ENCODE data around the gene MAP2K2. TPM values are rescaled to one million over a fixed set of nuclear protein-coding genes. Genes with fewer than 3 reads are reported as not detected.

The MAP2K2 gene
- total and polyA plus RNA-seq, 9 of the 15 experiments (the other 6 are each of a cell fraction or from before 2014, with no cell fraction given) = 1.0 to 151 (median 58.3) TPM

DNA sequence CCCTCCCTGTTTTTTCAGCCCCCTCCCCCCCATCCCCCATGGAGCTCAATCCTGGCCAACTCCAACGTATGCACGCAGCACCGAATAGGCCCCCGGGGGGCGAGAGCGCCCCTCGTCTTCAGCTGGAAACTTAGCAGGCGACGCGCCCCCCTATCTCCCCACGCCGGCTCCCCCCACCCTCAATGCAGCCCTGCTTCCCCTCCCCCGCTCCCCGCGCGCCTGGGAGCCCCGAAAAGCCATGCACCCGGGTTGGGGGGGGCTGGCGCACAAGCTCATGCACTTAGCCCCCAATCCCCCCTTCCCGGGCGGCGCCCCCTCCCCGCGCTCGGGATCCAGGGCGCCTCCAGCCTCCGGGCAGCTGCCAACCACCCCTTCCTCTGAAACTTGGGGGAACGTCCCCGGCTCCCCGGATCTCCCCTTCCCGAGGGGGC is 57.7 kb downstream of the MAP2K2 start (continued):
- TF ChIP-seq CHD2 (IDR thresholded peaks at IDR 0.05; ENCODE audit: low read depth, low read length) (no peak), NCOR1 (IDR thresholded peaks at IDR 0.05) (no peak), ASH1L (IDR thresholded peaks at IDR 0.05; ENCODE audit: borderline replicate concordance, low read depth, partially characterized antibody) (no peak), RHOXF2B (CRISPR knock-in tag; conservative IDR thresholded peaks at IDR 0.05) (no peak), ZFP36 (IDR thresholded peaks at IDR 0.05; ENCODE audit: low read depth, low read length, partially characterized antibody) (no peak), MAFK (IDR thresholded peaks at IDR 0.05; ENCODE audit: low read length) (no peak), SETDB1 (IDR thresholded peaks at IDR 0.05; ENCODE audit: low read length) (no peak), GTF2E2 (tag; IDR thresholded peaks at IDR 0.05) (no peak), MAFF (IDR thresholded peaks at IDR 0.05; ENCODE audit: low read length) (no peak), JUND (IDR thresholded peaks at IDR 0.05; ENCODE audit: borderline replicate concordance, low read depth, low read length) (no peak), JUND (tag; IDR thresholded peaks at IDR 0.05; ENCODE audit: borderline replicate concordance, low read depth, low read length) (no peak), MCM2 (IDR thresholded peaks at IDR 0.05; ENCODE audit: low read depth) (no peak), HMGN3 (IDR thresholded peaks at IDR 0.05; ENCODE audit: borderline replicate concordance, extremely low read depth, insufficient read length, low read depth, low read length) (no peak)
- TF ChIP-seq, protein P1, sequence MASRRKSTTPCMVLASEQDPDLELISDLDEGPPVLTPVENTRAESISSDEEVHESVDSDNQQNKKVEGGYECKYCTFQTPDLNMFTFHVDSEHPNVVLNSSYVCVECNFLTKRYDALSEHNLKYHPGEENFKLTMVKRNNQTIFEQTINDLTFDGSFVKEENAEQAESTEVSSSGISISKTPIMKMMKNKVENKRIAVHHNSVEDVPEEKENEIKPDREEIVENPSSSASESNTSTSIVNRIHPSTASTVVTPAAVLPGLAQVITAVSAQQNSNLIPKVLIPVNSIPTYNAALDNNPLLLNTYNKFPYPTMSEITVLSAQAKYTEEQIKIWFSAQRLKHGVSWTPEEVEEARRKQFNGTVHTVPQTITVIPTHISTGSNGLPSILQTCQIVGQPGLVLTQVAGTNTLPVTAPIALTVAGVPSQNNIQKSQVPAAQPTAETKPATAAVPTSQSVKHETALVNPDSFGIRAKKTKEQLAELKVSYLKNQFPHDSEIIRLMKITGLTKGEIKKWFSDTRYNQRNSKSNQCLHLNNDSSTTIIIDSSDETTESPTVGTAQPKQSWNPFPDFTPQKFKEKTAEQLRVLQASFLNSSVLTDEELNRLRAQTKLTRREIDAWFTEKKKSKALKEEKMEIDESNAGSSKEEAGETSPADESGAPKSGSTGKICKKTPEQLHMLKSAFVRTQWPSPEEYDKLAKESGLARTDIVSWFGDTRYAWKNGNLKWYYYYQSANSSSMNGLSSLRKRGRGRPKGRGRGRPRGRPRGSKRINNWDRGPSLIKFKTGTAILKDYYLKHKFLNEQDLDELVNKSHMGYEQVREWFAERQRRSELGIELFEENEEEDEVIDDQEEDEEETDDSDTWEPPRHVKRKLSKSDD (conservative IDR thresholded peaks at IDR 0.05; ENCODE audit: low read length) = no peak
- TF ChIP-seq, protein P2, sequence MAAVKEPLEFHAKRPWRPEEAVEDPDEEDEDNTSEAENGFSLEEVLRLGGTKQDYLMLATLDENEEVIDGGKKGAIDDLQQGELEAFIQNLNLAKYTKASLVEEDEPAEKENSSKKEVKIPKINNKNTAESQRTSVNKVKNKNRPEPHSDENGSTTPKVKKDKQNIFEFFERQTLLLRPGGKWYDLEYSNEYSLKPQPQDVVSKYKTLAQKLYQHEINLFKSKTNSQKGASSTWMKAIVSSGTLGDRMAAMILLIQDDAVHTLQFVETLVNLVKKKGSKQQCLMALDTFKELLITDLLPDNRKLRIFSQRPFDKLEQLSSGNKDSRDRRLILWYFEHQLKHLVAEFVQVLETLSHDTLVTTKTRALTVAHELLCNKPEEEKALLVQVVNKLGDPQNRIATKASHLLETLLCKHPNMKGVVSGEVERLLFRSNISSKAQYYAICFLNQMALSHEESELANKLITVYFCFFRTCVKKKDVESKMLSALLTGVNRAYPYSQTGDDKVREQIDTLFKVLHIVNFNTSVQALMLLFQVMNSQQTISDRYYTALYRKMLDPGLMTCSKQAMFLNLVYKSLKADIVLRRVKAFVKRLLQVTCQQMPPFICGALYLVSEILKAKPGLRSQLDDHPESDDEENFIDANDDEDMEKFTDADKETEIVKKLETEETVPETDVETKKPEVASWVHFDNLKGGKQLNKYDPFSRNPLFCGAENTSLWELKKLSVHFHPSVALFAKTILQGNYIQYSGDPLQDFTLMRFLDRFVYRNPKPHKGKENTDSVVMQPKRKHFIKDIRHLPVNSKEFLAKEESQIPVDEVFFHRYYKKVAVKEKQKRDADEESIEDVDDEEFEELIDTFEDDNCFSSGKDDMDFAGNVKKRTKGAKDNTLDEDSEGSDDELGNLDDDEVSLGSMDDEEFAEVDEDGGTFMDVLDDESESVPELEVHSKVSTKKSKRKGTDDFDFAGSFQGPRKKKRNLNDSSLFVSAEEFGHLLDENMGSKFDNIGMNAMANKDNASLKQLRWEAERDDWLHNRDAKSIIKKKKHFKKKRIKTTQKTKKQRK (IDR thresholded peaks at IDR 0.05; ENCODE audit: borderline replicate concordance, low read depth, low read length) = no peak
- TF ChIP-seq, protein P3, sequence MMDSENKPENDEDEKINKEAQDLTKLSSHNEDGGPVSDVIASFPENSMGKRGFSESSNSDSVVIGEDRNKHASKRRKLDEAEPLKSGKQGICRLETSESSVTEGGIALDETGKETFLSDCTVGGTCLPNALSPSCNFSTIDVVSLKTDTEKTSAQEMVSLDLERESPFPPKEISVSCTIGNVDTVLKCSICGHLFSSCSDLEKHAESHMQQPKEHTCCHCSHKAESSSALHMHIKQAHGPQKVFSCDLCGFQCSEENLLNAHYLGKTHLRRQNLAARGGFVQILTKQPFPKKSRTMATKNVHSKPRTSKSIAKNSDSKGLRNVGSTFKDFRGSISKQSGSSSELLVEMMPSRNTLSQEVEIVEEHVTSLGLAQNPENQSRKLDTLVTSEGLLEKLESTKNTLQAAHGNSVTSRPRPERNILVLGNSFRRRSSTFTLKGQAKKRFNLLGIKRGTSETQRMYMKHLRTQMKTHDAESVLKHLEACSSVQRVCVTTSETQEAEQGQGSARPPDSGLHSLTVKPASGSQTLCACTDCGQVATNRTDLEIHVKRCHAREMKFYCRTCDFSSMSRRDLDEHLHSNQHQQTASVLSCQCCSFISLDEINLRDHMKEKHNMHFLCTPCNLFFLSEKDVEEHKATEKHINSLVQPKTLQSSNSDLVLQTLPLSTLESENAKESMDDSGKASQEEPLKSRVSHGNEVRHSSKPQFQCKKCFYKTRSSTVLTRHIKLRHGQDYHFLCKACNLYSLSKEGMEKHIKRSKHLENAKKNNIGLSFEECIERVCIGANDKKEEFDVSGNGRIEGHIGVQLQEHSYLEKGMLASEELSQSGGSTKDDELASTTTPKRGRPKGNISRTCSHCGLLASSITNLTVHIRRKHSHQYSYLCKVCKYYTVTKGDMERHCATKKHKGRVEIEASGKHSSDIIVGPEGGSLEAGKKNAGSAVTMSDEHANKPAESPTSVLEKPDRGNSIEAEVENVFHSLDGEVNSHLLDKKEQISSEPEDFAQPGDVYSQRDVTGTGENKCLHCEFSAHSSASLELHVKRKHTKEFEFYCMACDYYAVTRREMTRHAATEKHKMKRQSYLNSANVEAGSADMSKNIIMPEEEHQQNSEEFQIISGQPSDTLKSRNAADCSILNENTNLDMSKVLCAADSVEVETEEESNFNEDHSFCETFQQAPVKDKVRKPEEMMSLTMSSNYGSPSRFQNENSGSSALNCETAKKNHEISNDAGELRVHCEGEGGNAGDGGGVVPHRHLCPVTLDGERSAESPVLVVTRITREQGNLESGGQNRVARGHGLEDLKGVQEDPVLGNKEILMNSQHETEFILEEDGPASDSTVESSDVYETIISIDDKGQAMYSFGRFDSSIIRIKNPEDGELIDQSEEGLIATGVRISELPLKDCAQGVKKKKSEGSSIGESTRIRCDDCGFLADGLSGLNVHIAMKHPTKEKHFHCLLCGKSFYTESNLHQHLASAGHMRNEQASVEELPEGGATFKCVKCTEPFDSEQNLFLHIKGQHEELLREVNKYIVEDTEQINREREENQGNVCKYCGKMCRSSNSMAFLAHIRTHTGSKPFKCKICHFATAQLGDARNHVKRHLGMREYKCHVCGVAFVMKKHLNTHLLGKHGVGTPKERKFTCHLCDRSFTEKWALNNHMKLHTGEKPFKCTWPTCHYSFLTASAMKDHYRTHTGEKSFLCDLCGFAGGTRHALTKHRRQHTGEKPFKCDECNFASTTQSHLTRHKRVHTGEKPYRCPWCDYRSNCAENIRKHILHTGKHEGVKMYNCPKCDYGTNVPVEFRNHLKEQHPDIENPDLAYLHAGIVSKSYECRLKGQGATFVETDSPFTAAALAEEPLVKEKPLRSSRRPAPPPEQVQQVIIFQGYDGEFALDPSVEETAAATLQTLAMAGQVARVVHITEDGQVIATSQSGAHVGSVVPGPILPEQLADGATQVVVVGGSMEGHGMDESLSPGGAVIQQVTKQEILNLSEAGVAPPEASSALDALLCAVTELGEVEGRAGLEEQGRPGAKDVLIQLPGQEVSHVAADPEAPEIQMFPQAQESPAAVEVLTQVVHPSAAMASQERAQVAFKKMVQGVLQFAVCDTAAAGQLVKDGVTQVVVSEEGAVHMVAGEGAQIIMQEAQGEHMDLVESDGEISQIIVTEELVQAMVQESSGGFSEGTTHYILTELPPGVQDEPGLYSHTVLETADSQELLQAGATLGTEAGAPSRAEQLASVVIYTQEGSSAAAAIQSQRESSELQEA (IDR thresholded peaks at IDR 0.05; ENCODE audit: low read depth) = no peak
